K562 (cell line): ENCODE results near the gene SNAI1. TPM values are rescaled to one million over a fixed set of nuclear protein-coding genes. Genes with fewer than 3 reads are reported as not detected.

Source experiments
- RAD21 ChIP-seq, 2 experiments: fragments of 250-450 bp in 1 of 2; fragments of 450-650 bp in 1 of 2; sonication (Bioruptor Pico) in 1 of 2; formaldehyde crosslinking in 1 of 2; IDR thresholded peaks in 1 of 2; conservative IDR thresholded peaks in 1 of 2; 2 replicates each; pipeline versions ENCODE4 v1.4.0 to v1.8.0; 2020 to 2022; ENCODE audit warnings: mild to moderate bottlenecking in 2 of 2, moderate library complexity in 1 of 2
- ZBTB40 ChIP-seq, 2 experiments: fragments of 450-650 bp in 1 of 2; sonication (generic) in 1 of 2; formaldehyde crosslinking in 1 of 2; IDR thresholded peaks; 2 replicates each; pipeline versions ENCODE4 v1.7.1 to v1.9.0; 2016 to 2022; ENCODE audit warnings: inconsistent platforms in 1 of 2, mild to moderate bottlenecking in 1 of 2, missing genetic modification reagents in 1 of 2
- polyA plus RNA-seq, 8 experiments: library from polyadenylated mRNA; depleted of rRNA in 4 of 8; stranded (reverse) in 5 of 8; unstranded in 3 of 8; fragments of >200 nt; fragmentation: Nextera tagmentation in 2 of 8; fragmentation: Illumina TruSeq in 1 of 8; extraction: Ambion mirVana in 2 of 8; extraction: Trizol in 1 of 8; gene quantifications; 2 replicates each; pipeline versions ENCODE4 v1.2.1 to v1.2.3, GENCODE V29; 2011 to 2014; ENCODE audit warnings: inconsistent platforms in 1 of 8, missing spikeins in 1 of 8
- total RNA-seq, 7 experiments: library from RNA; depleted of rRNA in 6 of 7; stranded (reverse); fragments of >200 nt in 6 of 7; fragmentation: Illumina TruSeq in 2 of 7; extraction: Trizol in 2 of 7; gene quantifications; 2 replicates each; pipeline versions ENCODE4 v1.2.1 to v1.2.3, GENCODE V29; 2011 to 2021; ENCODE audit warnings: low replicate concordance in 1 of 7

Gene SNAI1
- total and polyA plus RNA-seq, 9 of the 15 experiments (the other 6 are each of a cell fraction or from before 2014, with no cell fraction given): 0.32 to 11.6 (median 2.0) TPM

GRCh38 chr20:49979030-49979832 is 3.5 kb upstream of the SNAI1 start (continued):
- TF ChIP-seq ZBTB40 (IDR thresholded peaks at IDR 0.05) (0 out of 2 replicates have a peak, but pooled peaks have one; percentile 10), ZBTB40 (CRISPR knock-in tag; IDR thresholded peaks at IDR 0.05) (no peak), RAD21 (CRISPR knock-in tag; conservative IDR thresholded peaks at IDR 0.05 in 1 of 2, IDR thresholded peaks at IDR 0.05 in 1 of 2) (peak; percentile 99)
